H1 (cell line): ENCODE data around the gene CHD5. TPM values are rescaled to one million over a fixed set of nuclear protein-coding genes. Genes with fewer than 3 reads are reported as not detected.

Experiments
- CTCF ChIA-PET: fragments of 300-600 bp; sonication (Branson Sonifier 250); formaldehyde crosslinking; loops from one replicate; lab custom pipeline; 2021; ENCODE audit not compliant: partially characterized antibody; lab: Charles Lee
- POLR2A ChIA-PET: fragments of 300-600 bp; sonication (Branson Sonifier 250); formaldehyde crosslinking; loops from one replicate; lab custom pipeline; 2021; ENCODE audit warnings: inconsistent platforms; ENCODE audit not compliant: partially characterized antibody; lab: Charles Lee
- DNase-seq, 2 experiments: peaks; one replicate each; pipeline versions ENCODE4 v3.0.0 to v3.0.0-alpha.2; 2010 to 2022; ENCODE audit warnings: low spot score in 2 of 2, low read depth in 1 of 2, mixed read lengths in 1 of 2
- FAIRE-seq: peaks from 2 replicates; lab custom pipeline; 2011; peaks lifted over from hg19 to GRCh38; lab: Jason Lieb, UNC
- H2AFZ ChIP-seq: 2 replicates; pipeline ENCODE4 v1.8.1; 2012; ENCODE audit warnings: low read length, inconsistent platforms
- H2AK5ac ChIP-seq: 2 replicates; pipeline ENCODE4 v1.6.1; 2013; ENCODE audit warnings: low read depth, low read length
- H2BK120ac ChIP-seq: replicated peaks from 2 replicates; pipeline ENCODE3; 2013; ENCODE audit warnings: low read depth, low read length, inconsistent platforms
- H2BK12ac ChIP-seq: 2 replicates; pipeline ENCODE4 v1.6.1; 2013; ENCODE audit warnings: low read depth, low read length
- H2BK15ac ChIP-seq: 2 replicates; pipeline ENCODE4 v1.6.1; 2013; ENCODE audit warnings: low read length
- H2BK20ac ChIP-seq: 2 replicates; pipeline ENCODE4 v1.6.1; 2013; ENCODE audit warnings: low read length
- H2BK5ac ChIP-seq: 2 replicates; pipeline ENCODE4 v1.6.1; 2013; ENCODE audit warnings: low read depth, low read length
- H3K14ac ChIP-seq: 2 replicates; pipeline ENCODE4 v1.6.1; 2013; ENCODE audit warnings: inconsistent platforms; ENCODE audit not compliant: insufficient read length
- H3K18ac ChIP-seq: 2 replicates; pipeline ENCODE4 v1.6.1; 2013; ENCODE audit warnings: low read length; ENCODE audit errors: extremely low read depth
- H3K23ac ChIP-seq: 2 replicates; pipeline ENCODE4 v1.6.1; 2013; ENCODE audit warnings: inconsistent platforms; ENCODE audit not compliant: insufficient read length
- H3K23me2 ChIP-seq: 2 replicates; pipeline ENCODE4 v1.6.1; 2013; ENCODE audit warnings: low read depth, low read length
- H3K27ac ChIP-seq: 2 replicates; pipeline ENCODE4 v1.6.1; 2011; ENCODE audit warnings: low read depth, low read length, inconsistent platforms
- H3K27me3 ChIP-seq, 4 experiments: replicated peaks in 1 of 4; 1 replicate in 1 of 4; 2 replicates in 3 of 4; pipeline versions ENCODE4 v1.6.1 to v1.8.1; 2011 to 2013; ENCODE audit warnings: low read length in 3 of 4, mild to moderate bottlenecking in 3 of 4, inconsistent platforms in 2 of 4, mixed read lengths in 2 of 4, moderate library complexity in 1 of 4; ENCODE audit not compliant: control insufficient read depth in 3 of 4, insufficient read depth in 3 of 4; ENCODE audit errors: extremely low read depth in 1 of 4
- H3K36me3 ChIP-seq, 4 experiments: 2 replicates each; pipeline versions ENCODE4 v1.6.1 to v1.8.1; 2011 to 2013; ENCODE audit warnings: mild to moderate bottlenecking in 4 of 4, low read length in 3 of 4, moderate library complexity in 2 of 4, control low read depth in 1 of 4, inconsistent platforms in 1 of 4; ENCODE audit not compliant: insufficient read depth in 4 of 4, control insufficient read depth in 2 of 4
- H3K4ac ChIP-seq: replicated peaks from 2 replicates; pipeline ENCODE3; 2013; ENCODE audit warnings: low read length, low read depth, mixed read lengths, inconsistent platforms; ENCODE audit not compliant: insufficient read length
- H3K4me1 ChIP-seq, 4 experiments: replicated peaks in 1 of 4; 1 replicate in 1 of 4; 2 replicates in 3 of 4; pipeline versions ENCODE4 v1.6.1 to v1.8.1; 2011 to 2013; ENCODE audit warnings: low read length in 3 of 4, inconsistent platforms in 2 of 4, mixed read lengths in 1 of 4; ENCODE audit not compliant: insufficient read depth in 4 of 4, control insufficient read depth in 3 of 4
- H3K4me2 ChIP-seq, 2 experiments: 2 replicates each; pipeline versions ENCODE4 v1.6.1 to v1.8.1; 2011 to 2013; ENCODE audit warnings: low read depth in 2 of 2, low read length in 2 of 2, control low read depth in 1 of 2, inconsistent platforms in 1 of 2, mild to moderate bottlenecking in 1 of 2; ENCODE audit not compliant: insufficient read depth in 1 of 2
- H3K4me3 ChIP-seq, 4 experiments: fragments of 200-600, 300-600 bp in 1 of 4; sonication (generic), shearing (Covaris generic), sonication (Bioruptor Twin) in 1 of 4; 2 replicates each; pipeline versions ENCODE4 v1.5.1 to v1.8.1; 2011 to 2016; ENCODE audit warnings: low read length in 4 of 4, low read depth in 3 of 4, control low read depth in 2 of 4, inconsistent platforms in 2 of 4, mild to moderate bottlenecking in 2 of 4, mixed read lengths in 1 of 4, moderate library complexity in 1 of 4; ENCODE audit not compliant: insufficient read depth in 2 of 4; ENCODE audit errors: extremely low read depth in 1 of 4
- H3K56ac ChIP-seq: replicated peaks from 2 replicates; pipeline ENCODE3; 2013; ENCODE audit warnings: low read depth, mild to moderate bottlenecking, mixed read lengths, low read length, inconsistent platforms; ENCODE audit not compliant: insufficient read length
- H3K79me1 ChIP-seq: 2 replicates; pipeline ENCODE4 v1.6.1; 2013; ENCODE audit warnings: low read depth, low read length, control low read depth
- H3K79me2 ChIP-seq, 2 experiments: 2 replicates each; pipeline versions ENCODE4 v1.6.1 to v1.8.1; 2012 to 2013; ENCODE audit warnings: low read length in 2 of 2, mild to moderate bottlenecking in 2 of 2, inconsistent platforms in 1 of 2; ENCODE audit not compliant: insufficient read depth in 2 of 2, control insufficient read depth in 1 of 2
- H3K9ac ChIP-seq, 4 experiments: replicated peaks in 1 of 4; 1 replicate in 1 of 4; 2 replicates in 3 of 4; pipeline versions ENCODE4 v1.6.1 to v1.8.1; 2011 to 2013; ENCODE audit warnings: low read depth in 3 of 4, low read length in 3 of 4, control low read depth in 2 of 4, mild to moderate bottlenecking in 2 of 4, moderate library complexity in 2 of 4, inconsistent platforms in 1 of 4; ENCODE audit errors: extremely low read depth in 1 of 4
- H3K9me3 ChIP-seq, 2 experiments: 2 replicates each; pipeline versions ENCODE4 v1.6.1 to v1.8.1; 2012 to 2013; ENCODE audit warnings: mild to moderate bottlenecking in 2 of 2, moderate library complexity in 2 of 2, control low read depth in 1 of 2, inconsistent platforms in 1 of 2, low read depth in 1 of 2, low read length in 1 of 2, mixed read lengths in 1 of 2; ENCODE audit not compliant: insufficient read depth in 2 of 2
- H4K20me1 ChIP-seq, 2 experiments: replicated peaks in 1 of 2; 2 replicates each; pipeline versions ENCODE3 to v1.8.1; 2011 to 2013; ENCODE audit warnings: inconsistent platforms in 2 of 2, low read length in 2 of 2, mild to moderate bottlenecking in 1 of 2; ENCODE audit not compliant: insufficient read depth in 2 of 2, control insufficient read depth in 1 of 2
- H4K5ac ChIP-seq: 2 replicates; pipeline ENCODE4 v1.6.1; 2013; ENCODE audit warnings: low read length, low read depth, mixed read lengths, inconsistent platforms; ENCODE audit not compliant: insufficient read length
- H4K8ac ChIP-seq: 2 replicates; pipeline ENCODE4 v1.8.0; 2013; ENCODE audit warnings: mild to moderate bottlenecking, moderate library complexity, low read length, inconsistent platforms; ENCODE audit not compliant: insufficient read depth; ENCODE audit errors: extremely low read depth
- H4K91ac ChIP-seq: replicated peaks from 2 replicates; pipeline ENCODE3; 2013; ENCODE audit warnings: low read length, mixed read lengths, inconsistent platforms; ENCODE audit not compliant: insufficient read length
- BCL11A ChIP-seq, 2 experiments: IDR thresholded peaks; one replicate each; pipeline ENCODE4 v1.6.1; 2011; ENCODE audit warnings: low read depth in 2 of 2, low read length in 2 of 2, mild to moderate bottlenecking in 2 of 2
- CTBP2 ChIP-seq: IDR thresholded peaks from 2 replicates; pipeline ENCODE4 v1.7.0; 2011; ENCODE audit warnings: borderline replicate concordance, mild to moderate bottlenecking, moderate library complexity, mixed read lengths, low read length; ENCODE audit not compliant: insufficient read depth, insufficient read length
- CTCF ChIP-seq, 3 experiments: IDR thresholded peaks; 1 replicate in 2 of 3; 2 replicates in 1 of 3; pipeline versions ENCODE4 v1.5.1 to v1.6.1; 2011; ENCODE audit warnings: low read length in 3 of 3, mild to moderate bottlenecking in 3 of 3, inconsistent platforms in 2 of 3, low read depth in 1 of 3, moderate library complexity in 1 of 3; ENCODE audit not compliant: insufficient read depth in 1 of 3; ENCODE audit errors: control extremely low read depth in 1 of 3
- EP300 ChIP-seq, 2 experiments: IDR thresholded peaks; 1 replicate in 1 of 2; 2 replicates in 1 of 2; pipeline ENCODE4 v1.6.1; 2011 to 2012; ENCODE audit warnings: low read depth in 2 of 2, low read length in 2 of 2, mild to moderate bottlenecking in 2 of 2, borderline replicate concordance in 1 of 2, inconsistent platforms in 1 of 2, moderate library complexity in 1 of 2
- GABPA ChIP-seq: IDR thresholded peaks from 2 replicates; pipeline ENCODE4 v1.6.1; 2011; ENCODE audit warnings: mild to moderate bottlenecking, low read length, moderate library complexity, borderline replicate concordance; ENCODE audit not compliant: insufficient read depth
- GTF2F1 ChIP-seq: IDR thresholded peaks from 2 replicates; pipeline ENCODE4 v1.6.1; 2012; ENCODE audit warnings: low read depth, low read length, improper control_type of control experiment, borderline replicate concordance
- RNF2 ChIP-seq: fragments of 200-900, 300-1000 bp; sonication (generic); IDR thresholded peaks from 2 replicates; pipeline ENCODE4 v1.7.1; 2016; ENCODE audit warnings: borderline replicate concordance, low read depth, mild to moderate bottlenecking, antibody characterized with exemption, low read length; ENCODE audit not compliant: poor library complexity, severe bottlenecking; ENCODE audit errors: missing control alignments
- WGBS, 2 experiments: shearing (Covaris generic) in 1 of 2; methylation state at CpG; one replicate each; pipeline versions ENCODE4 v1.1.6 to v1.1.7; 2013 to 2015; ENCODE audit warnings: low lambda C conversion rate in 2 of 2, mixed read lengths in 2 of 2, inconsistent platforms in 1 of 2, low coverage in 1 of 2, missing lambda C conversion rate in 1 of 2; ENCODE audit not compliant: insufficient replicate concordance in 2 of 2, insufficient coverage in 1 of 2, insufficient read length in 1 of 2; ENCODE audit errors: extremely low coverage in 1 of 2, missing lambda C conversion rate in 1 of 2; 5-methylcytosine and 5-hydroxymethylcytosine counted together
- polyA plus RNA-seq, 7 experiments: library from polyadenylated mRNA; depleted of rRNA in 3 of 7; stranded (reverse) in 5 of 7; unstranded in 2 of 7; fragments of >200 nt in 5 of 7; fragments of 200-250 nt in 2 of 7; gene quantifications; 1 replicate in 5 of 7; 2 replicates in 1 of 7; 4 replicates in 1 of 7; pipeline versions ENCODE4 v1.2.1 to v1.2.3, GENCODE V29; 2011 to 2013; ENCODE audit warnings: missing spikeins in 2 of 7, mixed read lengths in 2 of 7
- total RNA-seq: library from RNA; stranded (reverse); fragmentation: NEBNext Ultra II Directional; extraction: Animal tissue kit (Norgen Biotek cat#: 25700); gene quantifications from 2 replicates; pipeline ENCODE4 v1.2.1, GENCODE V29; 2021
- TF ChIP-seq, protein P1 (sequence below): IDR thresholded peaks from 2 replicates; pipeline ENCODE4 v1.6.1; 2011; ENCODE audit warnings: low read length, improper control_type of control experiment

CHD5 gene
- total and polyA plus RNA-seq, 2 of the 8 experiments (the other 6 are each of a cell fraction or from before 2014, with no cell fraction given) = 0.42 to 1.8 TPM

DNA sequence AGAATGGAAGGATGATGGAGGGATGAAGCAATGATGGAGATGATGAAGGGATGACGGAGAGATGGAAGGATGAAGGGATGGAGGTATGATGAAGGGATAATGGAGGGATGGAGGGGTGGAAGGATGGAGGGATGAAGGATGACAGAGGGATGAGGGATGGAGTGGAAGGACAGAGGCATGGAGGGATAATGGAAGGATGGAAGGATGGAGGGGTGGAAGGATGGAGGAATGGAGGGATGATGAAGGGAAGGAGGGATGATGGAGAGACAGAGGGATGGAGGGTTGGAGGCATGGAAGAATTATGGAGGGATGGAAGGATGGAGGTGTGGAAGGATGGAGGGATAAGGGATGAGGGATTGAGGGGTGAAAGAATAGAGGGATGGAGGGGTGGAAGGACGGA is 71.6 kb downstream of the CHD5 start:
- no peak overlapping the region for H3K9ac ChIP-seq
- no peak overlapping the region for H2BK5ac ChIP-seq
- H2BK20ac ChIP-seq = no peak overlapping the region
- no peak for FAIRE-seq
- no peak overlapping the region for H3K23ac ChIP-seq
- no peak overlapping the region for H2BK12ac ChIP-seq
- H3K27me3 ChIP-seq = no peaks in the 10 kb centered on the region; a peak in 1 of 7 replicates
- H2AK5ac ChIP-seq = no peak overlapping the region
- H3K79me2 ChIP-seq = no peaks in the 10 kb centered on the region
- H4K8ac ChIP-seq = no peak overlapping the region
- H3K4me1 ChIP-seq = peaks cover 0 to 4% (median 3%) of the 10 kb centered on the region in 4 experiments; a peak in 2 of 7 replicates
- peaks cover 20% of the 10 kb centered on the region; the same call in 1 of the 2 replicates for H3K23me2 ChIP-seq
- no peaks in the 10 kb centered on the region for H3K36me3 ChIP-seq
- no peak overlapping the region for H2AFZ ChIP-seq
- H3K9me3 ChIP-seq = no peaks in the 10 kb centered on the region
- no peak overlapping the region for H3K4ac ChIP-seq
- no peak overlapping the region for H2BK120ac ChIP-seq
- WGBS, 2 experiments = 72 to 100% methylated on average over 2 of the region's 2 CpGs
- ChIA-PET CTCF (interaction anchor here (0.7 to 2.1 kb wide), 16 partner anchors 8 to 101 kb away, joined by 3 to 14 read pairs (median 4); no protein-coding TSS in a partner anchor), POLR2A (interaction anchor here (0.8 kb wide), 1 partner anchor 28 kb away, joined by 3 read pairs; no protein-coding TSS in a partner anchor)
- H3K14ac ChIP-seq = no peak overlapping the region
- no peak overlapping the region for H3K27ac ChIP-seq
- no peak overlapping the region for H3K18ac ChIP-seq
- H3K79me1 ChIP-seq = no peaks in the 10 kb centered on the region
- no peak overlapping the region for H4K5ac ChIP-seq
- no peaks in the 10 kb centered on the region for H4K20me1 ChIP-seq
- H3K4me3 ChIP-seq = no peak overlapping the region
- DNase-seq = no peak
- no peak overlapping the region for H3K56ac ChIP-seq
- no peak overlapping the region for H2BK15ac ChIP-seq
- H4K91ac ChIP-seq = no peak overlapping the region
- H3K4me2 ChIP-seq = no peak overlapping the region
- no peak for TF ChIP-seq BCL11A (IDR thresholded peaks at IDR 0.05; ENCODE audit: low read depth in 2 of 2, low read length in 2 of 2)
- no peak for TF ChIP-seq GABPA
- TF ChIP-seq RNF2 = no peak
- no peak for TF ChIP-seq CTCF (IDR thresholded peaks at IDR 0.05; ENCODE audit: control extremely low read depth in 1 of 3, insufficient read depth in 1 of 3, low read depth in 1 of 3, low read length in 3 of 3)
- TF ChIP-seq CTBP2 = no peak
- TF ChIP-seq, protein P1, sequence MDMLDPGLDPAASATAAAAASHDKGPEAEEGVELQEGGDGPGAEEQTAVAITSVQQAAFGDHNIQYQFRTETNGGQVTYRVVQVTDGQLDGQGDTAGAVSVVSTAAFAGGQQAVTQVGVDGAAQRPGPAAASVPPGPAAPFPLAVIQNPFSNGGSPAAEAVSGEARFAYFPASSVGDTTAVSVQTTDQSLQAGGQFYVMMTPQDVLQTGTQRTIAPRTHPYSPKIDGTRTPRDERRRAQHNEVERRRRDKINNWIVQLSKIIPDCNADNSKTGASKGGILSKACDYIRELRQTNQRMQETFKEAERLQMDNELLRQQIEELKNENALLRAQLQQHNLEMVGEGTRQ = no peak
- no peak for TF ChIP-seq EP300 (IDR thresholded peaks at IDR 0.05; ENCODE audit: borderline replicate concordance in 1 of 2, low read depth in 2 of 2, low read length in 2 of 2)
- no peak for TF ChIP-seq GTF2F1
